GM18526 (cell line): ENCODE measurements around the gene PARP9.

Experiments
- POLR2A ChIP-seq: IDR thresholded peaks from 3 replicates; pipeline ENCODE4 v1.6.1; 2011; ENCODE audit not compliant: insufficient read length; ENCODE audit errors: extremely low read depth

PARP9 gene

GRCh38 chr3:122514123-122515019 lies 49.7 kb downstream of the PARP9 start, which contains the start of gene KPNA1:
TSS of gene KPNA1 (minus strand) at chr3:122514939. CDS start at chr3:122496565, 18,374 bp downstream.
- TF ChIP-seq POLR2A: peak; percentile 94

GRCh38 chr3:122513386-122514122 lies 50.5 kb downstream of the PARP9 start:
- TF ChIP-seq POLR2A: no peak

DNA sequence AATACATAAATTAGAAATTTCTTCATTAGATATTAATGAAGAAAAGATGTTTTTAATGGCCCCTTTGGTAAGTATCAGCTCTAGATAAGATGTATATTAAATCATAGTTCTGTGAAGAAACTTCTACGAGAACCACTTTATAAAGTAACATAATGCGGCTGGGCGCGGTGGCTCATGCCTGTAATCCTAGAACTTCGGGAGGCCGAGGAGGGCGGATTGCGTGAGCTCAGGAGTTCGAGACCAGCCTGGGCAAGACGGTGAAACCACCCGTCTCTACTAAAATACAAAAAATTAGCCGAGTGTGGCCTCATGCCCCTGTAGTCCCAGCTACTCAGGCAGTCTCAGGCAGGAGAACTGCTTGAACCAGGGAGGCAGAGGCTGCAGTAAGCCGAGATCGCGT lies 51.8 kb downstream of the PARP9 start:
- TF ChIP-seq POLR2A: no peak

DNA sequence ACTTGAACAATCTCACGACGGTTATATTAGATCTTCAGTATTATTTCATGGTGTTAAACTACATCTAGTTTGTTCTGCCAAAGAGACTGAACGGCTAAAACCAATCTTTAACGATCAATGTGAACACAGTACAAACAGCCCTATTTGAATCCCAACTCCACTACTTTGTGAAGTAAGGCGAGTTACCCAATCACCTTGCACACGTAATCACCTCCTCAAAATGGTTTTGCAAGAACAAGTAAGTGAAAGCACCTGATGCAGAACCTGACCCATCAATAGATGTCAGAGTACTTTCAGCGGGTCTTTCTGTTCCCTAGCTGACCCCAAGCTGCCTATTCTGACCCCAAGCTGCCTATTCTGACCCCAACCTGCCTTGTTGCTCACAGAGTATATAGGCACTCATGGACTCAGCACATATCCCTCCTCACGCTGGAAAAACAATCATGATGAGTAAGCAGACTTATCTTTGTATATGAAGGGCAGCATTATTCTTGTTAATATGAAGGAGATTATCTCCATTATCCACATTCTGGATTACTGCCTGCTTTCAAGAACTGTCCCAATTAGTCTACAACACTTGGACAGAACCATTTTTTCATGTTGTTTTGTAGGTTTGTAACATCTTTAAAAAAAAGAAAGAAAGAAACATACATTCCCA lies 53.1 kb downstream of the PARP9 start:
- no peak for TF ChIP-seq POLR2A

- TF ChIP-seq POLR2A: no peak
Measured at GRCh38 chr3:122508135-122508914, 55.8 kb downstream of the PARP9 start.

DNA sequence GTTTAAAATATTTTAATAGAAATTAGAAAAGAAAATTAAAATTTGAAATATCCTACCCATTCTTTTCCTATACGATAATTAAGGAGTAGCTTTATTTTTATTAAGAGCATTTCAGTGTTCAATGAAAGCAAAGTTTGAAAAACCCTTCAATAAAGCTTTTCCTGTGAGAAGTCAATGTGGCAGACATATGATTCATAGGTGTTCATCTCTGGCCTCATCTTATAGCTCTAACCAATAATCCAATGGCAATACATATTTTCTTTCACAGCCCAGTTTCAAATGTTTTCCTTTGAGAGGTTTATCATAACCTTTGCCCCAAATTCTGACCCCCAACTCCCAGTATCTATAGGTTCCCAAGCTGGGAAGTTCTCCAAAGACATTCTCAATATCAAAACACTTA lies 57.6 kb downstream of the PARP9 start:
- no peak for TF ChIP-seq POLR2A

DNA sequence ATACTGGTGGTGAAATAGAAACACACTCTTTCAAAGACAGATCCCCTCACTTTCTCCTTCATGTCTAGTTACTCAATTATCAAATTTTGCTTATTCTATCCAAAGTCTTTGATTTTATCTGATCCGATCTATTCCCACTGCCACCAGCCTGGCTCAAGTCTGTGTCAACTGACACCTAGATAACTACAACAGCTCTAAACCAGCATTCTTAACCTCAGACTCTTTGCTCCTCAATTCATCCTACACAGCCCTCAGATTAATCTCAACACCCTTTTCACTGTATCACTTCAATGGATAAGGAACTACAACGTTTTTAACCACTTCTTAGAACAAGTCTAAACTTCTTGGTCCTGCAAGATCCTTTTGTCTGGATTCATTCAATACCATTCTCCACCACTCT lies 58.4 kb downstream of the PARP9 start:
- TF ChIP-seq POLR2A: no peak

DNA sequence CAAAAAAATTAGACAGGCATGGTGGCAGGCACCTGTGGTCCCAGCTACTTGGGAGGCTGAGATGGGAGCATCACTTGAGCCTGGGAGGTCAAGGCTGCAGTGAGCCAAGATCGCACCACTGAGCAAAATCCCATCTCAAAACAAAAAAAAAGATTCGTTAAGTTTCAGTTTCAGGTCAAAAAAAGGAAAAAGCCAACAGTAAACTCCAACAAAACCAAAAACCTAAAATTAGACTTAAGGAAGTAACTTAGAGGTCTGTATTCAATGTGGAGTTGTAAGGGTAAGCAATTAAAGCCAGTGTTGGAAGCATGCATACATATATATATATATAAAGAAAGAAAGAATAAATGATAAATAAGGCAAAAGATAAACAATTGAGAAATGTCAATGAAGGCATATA lies 61.2 kb downstream of the PARP9 start:
- TF ChIP-seq POLR2A: no peak

GRCh38 chr3:122502139-122502538 lies 62.0 kb downstream of the PARP9 start:
- no peak for TF ChIP-seq POLR2A

DNA sequence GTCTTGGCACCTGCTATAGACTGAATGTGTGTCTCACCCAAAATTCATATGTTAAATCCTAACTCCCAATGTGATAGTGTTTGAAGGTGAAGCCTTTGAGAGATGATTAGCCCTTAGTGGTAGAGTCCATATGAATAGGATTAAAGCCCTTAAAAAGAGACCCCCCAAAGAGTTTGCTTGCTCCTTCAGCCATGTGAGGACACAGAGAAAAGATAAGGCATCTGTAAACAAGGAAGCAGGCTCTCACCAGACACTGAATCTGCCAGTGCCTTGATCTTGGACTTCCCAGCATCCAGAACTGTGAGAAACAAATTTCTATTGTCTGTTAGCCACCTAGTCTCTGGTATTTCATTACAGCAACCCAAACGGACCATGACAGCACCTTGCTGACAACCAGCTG lies 65.9 kb downstream of the PARP9 start:
- no peak for TF ChIP-seq POLR2A

DNA sequence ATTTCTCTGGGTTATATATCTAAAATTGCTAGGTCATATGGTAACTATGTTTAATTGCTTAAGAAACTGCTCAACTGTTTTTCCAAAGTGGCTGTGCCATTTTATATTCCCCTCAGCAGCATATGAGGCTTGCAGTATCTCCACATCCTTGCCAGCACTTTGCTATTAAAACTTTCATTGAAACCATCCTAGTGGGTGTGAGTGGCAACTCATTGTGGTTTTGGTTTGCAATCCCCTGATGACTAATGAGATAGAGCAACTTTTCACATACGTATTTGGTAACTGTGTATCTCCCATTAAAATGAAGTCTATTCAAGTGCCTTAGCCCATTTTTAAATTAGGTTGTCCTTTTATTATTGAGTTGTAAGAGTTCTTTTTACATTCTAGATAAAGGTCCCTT lies 66.7 kb downstream of the PARP9 start:
- no peak for TF ChIP-seq POLR2A

GRCh38 chr3:122496508-122496907 lies 67.6 kb downstream of the PARP9 start:
- TF ChIP-seq POLR2A: no peak

GRCh38 chr3:122493296-122493695 lies 70.8 kb downstream of the PARP9 start:
- TF ChIP-seq POLR2A: no peak

DNA sequence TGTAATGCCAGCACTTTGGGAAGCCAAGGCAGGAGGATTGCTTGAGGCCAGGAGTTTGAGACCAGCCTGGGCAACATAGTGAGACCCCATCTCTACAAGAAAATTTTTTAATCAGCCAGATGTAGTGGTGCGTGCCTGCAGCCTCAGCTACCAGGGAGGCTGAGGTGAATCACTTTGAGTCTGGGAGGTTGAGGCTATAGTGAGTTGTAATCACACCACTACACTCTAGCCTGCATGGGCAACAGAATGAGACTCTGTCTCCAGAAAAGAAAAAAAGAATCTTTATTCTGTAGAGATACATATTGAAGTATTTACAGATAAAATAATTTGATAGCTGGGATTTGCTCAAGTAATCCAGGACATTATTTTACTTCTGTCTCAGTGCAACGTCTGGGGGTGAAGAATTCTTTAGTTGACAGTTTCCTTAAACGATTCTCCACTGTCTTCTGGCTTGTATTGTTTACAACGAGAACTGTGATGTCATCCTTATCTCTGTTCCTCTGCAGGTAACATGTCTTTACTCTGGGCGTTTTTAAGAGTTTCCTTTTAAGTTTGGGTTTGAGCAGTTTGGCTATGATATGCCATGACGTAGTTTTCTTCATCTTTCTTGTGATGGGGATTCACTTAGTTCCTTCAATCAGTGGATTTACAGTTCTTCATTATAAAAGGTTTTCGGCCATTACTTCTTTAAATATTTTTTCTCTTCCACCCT lies 75.7 kb downstream of the PARP9 start:
- no peak for TF ChIP-seq POLR2A
